Vagina (tissue), 2 donors: Measurements from ENCODE around the gene FBXW5. TPM values are rescaled to one million over a fixed set of nuclear protein-coding genes. Genes with fewer than 3 reads are reported as not detected.

Experiments used
- DNase-seq, 2 donors: peaks; one replicate each; pipeline ENCODE4 v3.0.0-alpha.2; 2017; ENCODE audit errors: extremely low spot score in 2 of 2
- H3K27ac ChIP-seq: fragments of 200-600 bp; sonication (generic); one replicate; pipeline ENCODE4 v1.5.1; 2019
- H3K27me3 ChIP-seq: fragments of 200-600 bp; sonication (generic); one replicate; pipeline ENCODE4 v1.5.1; 2019
- H3K36me3 ChIP-seq, 2 donors: fragments of 200-600 bp; sonication (generic); one replicate each; pipeline ENCODE4 v1.5.1; 2017 to 2019
- H3K4me1 ChIP-seq: fragments of 200-600 bp; sonication (generic); one replicate; pipeline ENCODE4 v1.5.1; 2019
- H3K4me3 ChIP-seq, 2 donors: fragments of 200-600 bp; sonication (generic); 1 replicate in 1 of 2; 2 replicates in 1 of 2; pipeline ENCODE4 v1.5.1; 2016 to 2019
- H3K9me3 ChIP-seq: fragments of 200-600 bp; sonication (generic); one replicate; pipeline ENCODE4 v1.5.1; 2019
- CTCF ChIP-seq, 3 experiments: fragments of 450-650 bp in 2 of 3; fragments of 200-600 bp in 1 of 3; sonication (generic) in 1 of 3; IDR thresholded peaks; one replicate each; pipeline ENCODE4 v1.5.1; 2017 to 2019; ENCODE audit warnings: antibody characterized with exemption in 3 of 3, mild to moderate bottlenecking in 2 of 3, moderate library complexity in 2 of 3
- POLR2A ChIP-seq, 2 donors: fragments of 450-650 bp; IDR thresholded peaks; one replicate each; pipeline ENCODE4 v1.6.1; 2017; ENCODE audit warnings: antibody characterized with exemption in 2 of 2, mild to moderate bottlenecking in 2 of 2, moderate library complexity in 2 of 2
- POLR2AphosphoS5 ChIP-seq, 2 donors: sonication (generic); formaldehyde crosslinking; IDR thresholded peaks; one replicate each; pipeline ENCODE4 v1.9.0; 2017; ENCODE audit warnings: antibody characterized with exemption in 2 of 2, mild to moderate bottlenecking in 2 of 2, low read depth in 1 of 2; ENCODE audit not compliant: insufficient read depth in 1 of 2
- intact Hi-C: fragments of 100-400 bp; cut with DNase I; formaldehyde crosslinking; loops from one replicate; pipeline ENCODE4 v1.15.1; 2023
- total RNA-seq: library from RNA; depleted of rRNA; stranded (reverse); fragments of >200 nt; gene quantifications from one replicate; pipeline ENCODE4 v1.2.3, GENCODE V29; 2016

FBXW5 gene
- total RNA-seq, 1 donor from 2014 or later = 125 TPM

GRCh38 chr9:136936645-136937170, 7.8 kb downstream of the FBXW5 start:
- Histone ChIP-seq H3K27me3 (no peaks in the 10 kb centered on the region), H3K4me1 (no peaks in the 10 kb centered on the region), H3K36me3 (peaks cover 0 to 21% of the 10 kb centered on the region in 2 donors), H3K4me3 (no peak overlapping the region), H3K27ac (no peak overlapping the region), H3K9me3 (no peaks in the 10 kb centered on the region)
- DNase-seq = no peak
- TF ChIP-seq POLR2AphosphoS5 (IDR thresholded peaks at IDR 0.05; ENCODE audit: insufficient read depth in 1 of 2, low read depth in 1 of 2) (no peak), CTCF (IDR thresholded peaks at IDR 0.05) (no peak)
- intact Hi-C loops = no loop called here

- no peak for TF ChIP-seq POLR2A (IDR thresholded peaks at IDR 0.05)
- no peak for TF ChIP-seq CTCF (IDR thresholded peaks at IDR 0.05)
- no peak for TF ChIP-seq POLR2AphosphoS5 (IDR thresholded peaks at IDR 0.05; ENCODE audit: insufficient read depth in 1 of 2, low read depth in 1 of 2)
- DNase-seq = no peak
- intact Hi-C loops = no loop called here
- Histone ChIP-seq H3K4me1 (no peaks in the 10 kb centered on the region), H3K36me3 (peaks cover 0 to 10% of the 10 kb centered on the region in 2 donors), H3K27me3 (no peaks in the 10 kb centered on the region), H3K9me3 (no peaks in the 10 kb centered on the region), H3K27ac (no peak overlapping the region), H3K4me3 (no peak overlapping the region)
Observed at GRCh38 chr9:136935651-136936050, 8.9 kb downstream of the FBXW5 start.

- H3K27me3 ChIP-seq = no peaks in the 10 kb centered on the region
- H3K9me3 ChIP-seq = no peaks in the 10 kb centered on the region
- H3K36me3 ChIP-seq = no peaks in the 10 kb centered on the region
- no peak overlapping the region for H3K4me3 ChIP-seq
- TF ChIP-seq POLR2AphosphoS5 (IDR thresholded peaks at IDR 0.05; ENCODE audit: insufficient read depth in 1 of 2, low read depth in 1 of 2) (no peak), CTCF (IDR thresholded peaks at IDR 0.05) (no peak), POLR2A (IDR thresholded peaks at IDR 0.05) (no peak)
- DNase-seq = no peak
- intact Hi-C loops = no loop called here
- H3K4me1 ChIP-seq = no peaks in the 10 kb centered on the region
- no peak overlapping the region for H3K27ac ChIP-seq
Observed at GRCh38 chr9:136934277-136934676, 10.3 kb downstream of the FBXW5 start.

- no peaks in the 10 kb centered on the region for H3K27me3 ChIP-seq
- H3K36me3 ChIP-seq = peaks cover 0 to 3% of the 10 kb centered on the region in 2 donors
- no peak overlapping the region for H3K27ac ChIP-seq
- H3K4me1 ChIP-seq = peaks cover 8% of the 10 kb centered on the region
- no peaks in the 10 kb centered on the region for H3K9me3 ChIP-seq
- intact Hi-C loops = no loop called here
- TF ChIP-seq CTCF (IDR thresholded peaks at IDR 0.05) (no peak), POLR2A (IDR thresholded peaks at IDR 0.05) (no peak), POLR2AphosphoS5 (IDR thresholded peaks at IDR 0.05; ENCODE audit: insufficient read depth in 1 of 2, low read depth in 1 of 2) (no peak)
- H3K4me3 ChIP-seq = no peak overlapping the region
- DNase-seq = no peak
Observed at GRCh38 chr9:136931611-136932130, 12.9 kb downstream of the FBXW5 start.

- Histone ChIP-seq H3K9me3 (no peaks in the 10 kb centered on the region), H3K4me1 (peaks cover 8% of the 10 kb centered on the region), H3K4me3 (no peak overlapping the region), H3K36me3 (peaks cover 0 to 7% of the 10 kb centered on the region in 2 donors), H3K27me3 (no peaks in the 10 kb centered on the region), H3K27ac (no peak overlapping the region)
- no peak for DNase-seq
- TF ChIP-seq CTCF (IDR thresholded peaks at IDR 0.05) (no peak), POLR2AphosphoS5 (IDR thresholded peaks at IDR 0.05; ENCODE audit: insufficient read depth in 1 of 2, low read depth in 1 of 2) (no peak), POLR2A (IDR thresholded peaks at IDR 0.05) (no peak)
- intact Hi-C loops = no loop called here
Observed at GRCh38 chr9:136930014-136930413, 14.5 kb downstream of the FBXW5 start.
